ENCODE results near the gene FAM228A.
"Not testable (repeated sequence)": the region's sequence is repeated elsewhere in the genome, so short reads cannot be mapped to it uniquely, and the experiment has no call there.

FAM228A gene

DNA sequence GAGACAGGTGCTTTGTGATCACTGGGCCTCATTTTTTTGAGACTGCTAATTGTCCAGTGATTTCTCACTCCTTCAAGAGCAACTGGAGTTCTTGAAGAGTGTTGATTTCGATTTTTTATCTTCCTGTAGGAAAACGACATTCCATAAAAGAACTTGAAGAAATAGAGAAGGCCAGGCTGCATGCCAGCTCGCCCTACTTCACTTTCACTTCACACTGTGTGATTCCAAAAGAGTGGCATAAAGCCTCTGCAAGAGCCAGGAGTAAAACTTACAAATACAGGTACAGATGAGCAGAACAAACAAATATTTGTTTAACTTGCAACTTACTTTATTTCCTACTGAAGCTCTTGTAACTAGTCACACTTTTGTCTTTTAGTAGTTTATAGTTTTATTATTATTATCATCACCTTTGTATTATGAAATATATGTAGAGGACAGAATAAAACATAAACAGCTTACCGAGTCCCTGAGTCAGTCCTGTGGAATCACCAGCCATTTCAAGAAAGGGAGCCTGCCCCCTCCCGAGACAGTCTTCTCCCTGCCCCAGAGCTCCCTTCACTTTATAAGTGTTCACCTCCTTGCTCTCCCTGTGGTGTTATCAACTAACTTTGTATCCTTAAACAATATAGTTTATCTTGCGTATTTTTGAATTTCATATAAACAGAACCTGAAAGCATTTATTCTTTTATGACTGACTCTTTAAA is 8.7 kb downstream of the FAM228A start:
- H3K4me3 ChIP-seq (replicated peaks; ENCODE audit: low read depth, low read length) = no peak overlapping the region
- no peak for TF ChIP-seq CTCF (IDR thresholded peaks at IDR 0.05; ENCODE audit: low read depth, low read length, missing control alignments)
- DNase-seq (ENCODE audit: extremely low read depth, low read depth) = no peak

DNA sequence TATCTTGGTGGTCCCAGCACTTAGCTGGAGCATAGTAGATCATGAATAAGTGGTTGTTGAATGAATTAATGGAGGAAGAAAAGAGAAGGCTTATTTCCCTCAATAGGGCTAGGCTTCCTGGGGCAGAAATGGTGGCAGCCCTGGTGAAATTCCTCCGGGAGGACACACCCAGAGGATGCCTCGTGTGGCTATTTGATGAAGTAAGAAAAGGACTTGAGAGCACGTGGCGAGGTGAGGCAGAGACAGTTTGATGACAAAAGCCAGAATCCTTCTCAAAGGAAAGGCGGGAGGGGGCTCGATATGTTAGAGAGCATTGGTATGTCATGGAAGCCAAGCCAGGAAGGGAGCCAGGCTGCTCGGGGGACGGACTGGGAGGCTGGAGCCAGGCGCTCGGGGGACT is 14.7 kb downstream of the FAM228A start:
- H3K4me3 ChIP-seq (replicated peaks; ENCODE audit: low read depth, low read length) = no peak overlapping the region
- no peak for TF ChIP-seq CTCF (IDR thresholded peaks at IDR 0.05; ENCODE audit: low read depth, low read length, missing control alignments)

DNA sequence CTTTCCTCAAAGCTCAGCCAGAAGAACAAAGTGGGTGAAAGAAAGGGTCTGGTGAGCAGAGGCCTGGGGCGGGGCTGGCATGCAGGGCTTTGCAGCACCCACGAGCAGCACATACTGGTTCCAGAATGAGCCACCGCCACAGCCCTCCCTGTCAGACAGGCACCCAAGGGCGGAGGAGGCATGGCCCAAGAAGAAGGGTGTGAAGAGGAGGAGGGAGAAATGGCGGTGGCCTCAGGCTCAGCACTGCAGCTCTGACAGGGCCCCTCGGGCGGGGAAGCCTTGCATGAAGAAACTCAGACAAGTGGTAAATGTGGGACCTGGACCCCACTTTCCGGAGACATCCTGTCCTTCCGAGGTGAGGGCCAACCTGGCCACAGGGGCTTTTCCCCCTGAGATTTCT is 15.7 kb downstream of the FAM228A start:
- no peak overlapping the region for H3K4me3 ChIP-seq (replicated peaks; ENCODE audit: low read depth, low read length)
- TF ChIP-seq CTCF (IDR thresholded peaks at IDR 0.05; ENCODE audit: low read depth, low read length, missing control alignments) = no peak
- DNase-seq (ENCODE audit: extremely low read depth, low read depth) = no peak

More for the DNA sequence above, 14.7 kb downstream of the FAM228A start:
- no peak for DNase-seq (ENCODE audit: extremely low read depth, low read depth)

GRCh38 chr2:24191156-24191555 is 16.3 kb downstream of the FAM228A start:
- DNase-seq (ENCODE audit: extremely low read depth, low read depth) = no peak
- H3K4me3 ChIP-seq (replicated peaks; ENCODE audit: low read depth, low read length) = no peak overlapping the region
- TF ChIP-seq CTCF (IDR thresholded peaks at IDR 0.05; ENCODE audit: low read depth, low read length, missing control alignments) = no peak

DNA sequence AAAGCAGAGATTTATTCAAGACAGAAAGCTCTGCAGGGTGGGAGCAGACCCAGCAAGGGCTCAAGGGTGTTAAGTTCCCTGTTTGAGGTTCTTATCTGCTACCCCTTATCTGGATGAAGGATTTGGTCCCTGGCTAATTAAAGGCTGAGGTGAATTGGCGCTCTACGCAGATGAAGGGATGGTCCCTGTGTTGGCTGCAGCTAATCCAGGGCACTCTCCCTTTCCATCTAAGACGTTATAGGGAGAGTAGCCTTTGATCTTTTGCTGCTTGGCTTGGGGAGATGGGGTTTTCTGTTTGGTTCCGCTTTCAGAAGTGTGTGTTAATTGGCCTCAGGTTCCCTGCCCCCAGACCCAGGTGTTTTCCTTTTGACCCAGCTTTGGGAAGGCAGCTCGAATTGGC is 17.0 kb downstream of the FAM228A start:
- no peak overlapping the region for H3K4me3 ChIP-seq (replicated peaks; ENCODE audit: low read depth, low read length)
- TF ChIP-seq CTCF (IDR thresholded peaks at IDR 0.05; ENCODE audit: low read depth, low read length, missing control alignments) = no peak

DNA sequence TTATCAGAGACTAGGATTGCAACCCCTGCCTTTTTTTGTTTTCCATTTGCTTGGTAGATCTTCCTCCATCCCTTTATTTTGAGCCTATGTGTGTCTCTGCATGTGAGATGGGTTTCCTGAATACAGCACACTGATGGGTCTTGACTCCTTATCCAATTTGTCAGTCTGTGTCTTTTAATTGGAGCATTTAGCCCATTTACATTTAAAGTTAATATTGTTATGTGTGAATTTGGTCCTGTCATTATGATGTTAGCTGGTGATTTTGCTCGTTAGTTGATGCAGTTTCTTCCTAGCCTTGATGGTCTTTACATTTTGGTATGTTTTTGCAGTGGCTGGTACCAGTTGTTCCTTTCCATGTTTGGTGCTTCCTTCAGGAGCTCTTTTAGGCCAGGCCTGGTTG is 22.4 kb downstream of the FAM228A start:
- H3K4me3 ChIP-seq (replicated peaks; ENCODE audit: low read depth, low read length); DNase-seq (ENCODE audit: extremely low read depth, low read depth): not testable (repeated sequence)

More for the DNA sequence above, 17.0 kb downstream of the FAM228A start:
- DNase-seq (ENCODE audit: extremely low read depth, low read depth) = no peak

DNA sequence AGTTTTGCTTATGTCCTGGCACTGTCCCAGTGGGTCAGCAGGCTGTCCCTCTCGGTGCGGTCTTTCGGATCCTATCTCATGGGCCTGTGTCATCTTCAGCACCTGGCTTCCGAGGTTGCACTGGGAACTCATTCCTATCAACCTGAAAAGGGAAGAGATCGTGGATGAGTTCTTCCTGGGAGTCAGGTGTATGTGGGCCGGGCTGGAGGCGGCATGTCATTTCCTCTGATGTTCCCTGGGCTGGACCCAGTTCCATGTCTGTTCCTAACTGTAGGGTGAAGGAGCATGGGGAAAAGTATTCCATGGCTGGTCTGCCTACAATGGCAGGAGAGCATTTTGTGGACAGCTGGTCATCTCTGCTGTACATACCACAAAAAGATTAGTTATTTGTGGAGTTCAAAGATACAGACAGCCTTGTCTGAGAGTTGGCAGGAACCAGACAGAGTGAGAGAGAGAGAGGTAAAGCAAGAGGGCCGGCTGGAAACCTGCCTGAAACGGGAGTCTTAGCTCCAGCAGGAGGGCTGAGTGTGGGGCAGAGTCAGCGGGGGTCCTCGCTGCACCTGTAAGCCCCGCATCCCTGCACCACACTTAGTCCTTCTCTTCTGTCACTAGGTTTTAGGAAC is 25.2 kb downstream of the FAM228A start:
- no peak overlapping the region for H3K4me3 ChIP-seq (replicated peaks; ENCODE audit: low read depth, low read length)
- TF ChIP-seq CTCF (IDR thresholded peaks at IDR 0.05; ENCODE audit: low read depth, low read length, missing control alignments) = no peak
- DNase-seq (ENCODE audit: extremely low read depth, low read depth) = no peak

Data from HFF-Myc (cell line).